ACC112 (cell line): ENCODE measurements around the gene HARBI1.

ENCODE experiments used
- H2AFZ ChIP-seq: fragments of 200-600 bp; sonication (generic); one replicate; pipeline ENCODE4 v1.6.0; 2017; ENCODE audit warnings: antibody characterized with exemption, low read length; ENCODE audit not compliant: unreplicated experiment
- H3K27ac ChIP-seq: fragments of 200-600 bp; sonication (generic); 2 replicates; pipeline ENCODE4 v1.5.1; 2014; ENCODE audit warnings: low read depth, mild to moderate bottlenecking, antibody characterized with exemption, low read length, moderate library complexity
- H3K27me3 ChIP-seq: fragments of 200-600 bp; sonication (generic); 2 replicates; pipeline ENCODE4 v1.6.1; 2014; ENCODE audit warnings: mild to moderate bottlenecking, antibody characterized with exemption, low read length, moderate library complexity, mixed read lengths; ENCODE audit not compliant: insufficient read depth
- H3K36me3 ChIP-seq: fragments of 200-600 bp; sonication (generic); 2 replicates; pipeline ENCODE4 v1.6.1; 2016; ENCODE audit warnings: mild to moderate bottlenecking, antibody characterized with exemption, low read length, moderate library complexity, mixed read lengths; ENCODE audit not compliant: insufficient read depth
- H3K4me1 ChIP-seq: fragments of 200-600 bp; sonication (generic); one replicate; pipeline ENCODE4 v1.6.1; 2016; ENCODE audit warnings: low read length, mixed read lengths; ENCODE audit not compliant: insufficient read depth, unreplicated experiment, control insufficient read depth
- H3K4me3 ChIP-seq: fragments of 200-600 bp; sonication (generic); 2 replicates; pipeline ENCODE4 v1.5.1; 2014; ENCODE audit warnings: mild to moderate bottlenecking, low read depth, low read length
- H3K79me2 ChIP-seq: fragments of 200-600 bp; sonication (generic); one replicate; pipeline ENCODE4 v1.6.0; 2016; ENCODE audit warnings: low read length; ENCODE audit not compliant: control insufficient read depth, unreplicated experiment, insufficient read depth

Gene HARBI1

DNA sequence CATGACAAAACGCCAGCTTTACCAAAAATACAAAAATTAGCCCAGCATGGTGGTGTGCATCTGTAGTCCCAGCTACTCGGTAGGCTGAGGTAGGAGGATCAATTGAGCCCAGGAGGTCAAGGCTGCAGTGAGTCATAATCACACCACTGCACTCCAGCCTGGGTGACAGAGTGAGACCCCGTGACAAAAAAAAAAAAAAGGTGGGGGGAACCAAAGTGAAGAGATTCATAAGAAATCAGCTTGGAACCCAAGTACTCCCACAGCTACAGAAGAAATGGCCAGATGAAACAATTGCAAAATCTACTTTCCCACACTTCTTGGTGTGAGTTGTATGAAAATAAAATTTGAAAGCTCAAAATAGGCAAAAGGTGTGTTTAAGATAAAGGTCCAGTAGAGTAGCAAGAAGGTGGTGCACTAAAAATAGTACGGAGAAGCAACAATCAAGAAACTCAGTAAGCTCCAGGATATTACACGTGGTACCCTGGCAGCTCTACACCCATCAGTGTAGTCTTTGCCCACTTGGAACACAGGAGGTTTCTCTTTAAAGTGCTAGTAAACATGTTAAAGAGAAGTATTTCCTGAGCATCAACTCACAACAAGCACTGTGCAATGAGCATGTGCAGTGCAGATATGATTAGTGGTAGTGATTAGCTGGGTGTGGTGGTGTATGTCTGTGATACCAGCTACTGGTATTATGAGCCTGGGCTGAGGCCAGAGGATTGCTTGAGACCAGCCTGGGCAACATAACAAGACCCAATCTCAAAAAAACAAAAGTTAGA, 5.3 kb downstream of the HARBI1 start:
- no peaks in the 10 kb centered on the region for H3K27me3 ChIP-seq
- no peak overlapping the region for H3K4me3 ChIP-seq
- no peaks in the 10 kb centered on the region for H3K36me3 ChIP-seq
- H3K27ac ChIP-seq = no peak overlapping the region
- peaks cover 14% of the 10 kb centered on the region for H3K4me1 ChIP-seq
- H2AFZ ChIP-seq = no peak overlapping the region
- H3K79me2 ChIP-seq = no peaks in the 10 kb centered on the region

DNA sequence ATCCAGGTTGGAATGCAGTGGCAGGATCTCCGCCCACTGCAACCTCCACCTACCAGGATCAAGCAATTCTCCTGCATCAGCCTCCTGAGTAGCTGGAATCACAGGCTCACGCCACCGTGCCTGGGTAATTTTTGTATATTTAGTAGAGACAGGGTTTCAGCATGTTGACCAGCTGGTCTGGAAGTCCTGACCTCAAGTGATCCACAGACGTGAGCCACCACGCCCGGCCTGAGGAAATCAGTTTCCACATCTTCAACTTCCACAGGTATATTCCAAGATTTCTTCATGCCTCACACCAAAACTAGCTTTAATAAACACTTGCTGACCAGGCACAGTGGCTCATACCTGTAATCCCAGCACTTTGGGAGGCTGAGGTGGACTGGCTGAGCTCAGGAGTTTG, 7.6 kb downstream of the HARBI1 start:
- H3K27me3 ChIP-seq = no peaks in the 10 kb centered on the region
- H3K79me2 ChIP-seq = no peaks in the 10 kb centered on the region
- no peak overlapping the region for H3K4me3 ChIP-seq
- peaks cover 5% of the 10 kb centered on the region for H3K4me1 ChIP-seq
- H2AFZ ChIP-seq = no peak overlapping the region
- no peaks in the 10 kb centered on the region for H3K36me3 ChIP-seq
- H3K27ac ChIP-seq = no peak overlapping the region

GRCh38 chr11:46607516-46607915, 9.5 kb downstream of the HARBI1 start:
- Histone ChIP-seq H3K4me3 (no peak overlapping the region), H3K27ac (no peak overlapping the region), H3K4me1 (peaks cover 5% of the 10 kb centered on the region), H2AFZ (no peak overlapping the region), H3K36me3 (no peaks in the 10 kb centered on the region), H3K79me2 (no peaks in the 10 kb centered on the region), H3K27me3 (no peaks in the 10 kb centered on the region)

- H3K27me3 ChIP-seq = no peaks in the 10 kb centered on the region
- no peaks in the 10 kb centered on the region for H3K79me2 ChIP-seq
- H3K4me1 ChIP-seq = no peaks in the 10 kb centered on the region
- H3K4me3 ChIP-seq = no peak overlapping the region
- no peak overlapping the region for H3K27ac ChIP-seq
- H2AFZ ChIP-seq = no peak overlapping the region
- no peaks in the 10 kb centered on the region for H3K36me3 ChIP-seq
These were observed 12.2 kb downstream of the HARBI1 start for GRCh38 chr11:46604796-46605195.

DNA sequence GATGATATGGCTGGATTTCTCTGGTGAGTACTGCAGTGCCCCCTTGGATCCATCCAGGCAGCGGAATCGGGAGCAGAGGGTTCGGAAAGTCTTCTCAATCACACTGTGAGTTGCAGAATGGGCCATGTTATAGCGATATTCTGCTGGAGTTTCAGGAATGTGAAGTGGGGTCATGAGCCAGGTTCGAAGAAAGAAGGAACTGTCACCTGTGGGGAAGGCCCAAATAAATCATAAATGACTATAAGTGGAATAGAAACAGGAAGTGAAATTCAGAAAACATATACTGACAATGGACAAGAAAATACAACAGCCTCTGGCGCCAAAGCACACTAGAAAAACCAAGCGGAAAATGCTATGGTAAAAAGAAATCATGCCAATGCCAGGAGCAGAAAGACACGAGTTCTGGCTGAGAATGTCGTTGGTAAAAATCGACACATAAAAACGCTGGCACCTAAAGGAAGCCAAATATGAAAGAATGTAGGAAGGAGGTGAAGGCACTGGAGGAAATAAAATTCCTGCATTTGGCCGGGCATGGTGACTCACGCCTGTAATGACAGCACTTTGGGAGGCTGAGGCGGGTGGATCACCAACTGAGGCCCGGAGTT, 13.2 kb downstream of the HARBI1 start:
- Histone ChIP-seq H3K36me3 (no peaks in the 10 kb centered on the region), H3K79me2 (no peaks in the 10 kb centered on the region), H3K27me3 (no peaks in the 10 kb centered on the region), H3K27ac (no peak overlapping the region), H3K4me1 (no peaks in the 10 kb centered on the region), H3K4me3 (no peak overlapping the region), H2AFZ (no peak overlapping the region)

GRCh38 chr11:46601129-46601528, 15.9 kb downstream of the HARBI1 start:
- Histone ChIP-seq H3K27me3 (no peaks in the 10 kb centered on the region), H3K36me3 (no peaks in the 10 kb centered on the region), H3K79me2 (no peaks in the 10 kb centered on the region), H3K4me1 (no peaks in the 10 kb centered on the region), H2AFZ (no peak overlapping the region), H3K27ac (no peak overlapping the region), H3K4me3 (no peak overlapping the region)

GRCh38 chr11:46600194-46600960, 16.6 kb downstream of the HARBI1 start:
- Histone ChIP-seq H3K79me2 (no peaks in the 10 kb centered on the region), H3K27me3 (no peaks in the 10 kb centered on the region)

GRCh38 chr11:46599340-46600193, 17.5 kb downstream of the HARBI1 start:
- H3K27me3 ChIP-seq = no peaks in the 10 kb centered on the region
- no peak overlapping the region for H3K27ac ChIP-seq
- H3K36me3 ChIP-seq = no peaks in the 10 kb centered on the region
- H3K4me3 ChIP-seq = no peak overlapping the region
- H2AFZ ChIP-seq = no peak overlapping the region
- H3K4me1 ChIP-seq = peaks cover 2% of the 10 kb centered on the region
- no peaks in the 10 kb centered on the region for H3K79me2 ChIP-seq

More at GRCh38 chr11:46600194-46600960, 16.6 kb downstream of the HARBI1 start:
- H3K4me3 ChIP-seq = no peak overlapping the region
- H3K4me1 ChIP-seq = no peaks in the 10 kb centered on the region
- H3K27ac ChIP-seq = no peak overlapping the region
- H2AFZ ChIP-seq = no peak overlapping the region
- H3K36me3 ChIP-seq = no peaks in the 10 kb centered on the region

DNA sequence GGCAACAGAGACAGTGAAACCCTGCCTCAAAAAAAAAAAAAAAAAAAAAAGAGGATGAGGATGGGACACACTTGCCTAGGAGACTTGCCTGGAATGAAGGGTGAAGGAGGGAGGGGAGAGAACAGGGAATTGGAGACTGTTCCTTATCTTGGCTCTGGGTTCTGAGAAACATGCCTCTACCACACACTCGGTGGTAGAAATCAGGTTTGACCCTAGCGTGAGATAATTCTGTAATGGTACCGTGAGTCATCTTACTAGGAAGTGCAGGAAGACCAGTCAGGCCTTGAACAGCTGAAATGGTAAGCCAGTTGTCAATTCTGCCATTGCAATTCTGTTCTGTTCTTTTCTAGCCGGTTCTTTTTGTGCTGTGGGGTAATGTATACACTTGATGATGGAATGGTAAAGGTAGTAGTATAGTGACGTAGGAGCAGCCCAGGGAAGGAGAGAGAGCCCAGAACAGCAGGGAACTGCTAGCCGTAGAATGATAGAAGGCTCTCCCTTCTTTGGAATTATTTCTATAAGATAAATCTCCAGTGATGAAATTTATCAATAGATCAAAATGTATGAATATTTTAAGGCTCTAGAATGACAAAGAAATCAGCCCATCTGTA, 19.3 kb downstream of the HARBI1 start:
- no peak overlapping the region for H3K27ac ChIP-seq
- H3K79me2 ChIP-seq = peaks cover 10% of the 10 kb centered on the region
- H3K27me3 ChIP-seq = no peaks in the 10 kb centered on the region
- peaks cover 9% of the 10 kb centered on the region for H3K4me1 ChIP-seq
- H3K36me3 ChIP-seq = no peaks in the 10 kb centered on the region
- no peak overlapping the region for H2AFZ ChIP-seq
- H3K4me3 ChIP-seq = no peak overlapping the region

DNA sequence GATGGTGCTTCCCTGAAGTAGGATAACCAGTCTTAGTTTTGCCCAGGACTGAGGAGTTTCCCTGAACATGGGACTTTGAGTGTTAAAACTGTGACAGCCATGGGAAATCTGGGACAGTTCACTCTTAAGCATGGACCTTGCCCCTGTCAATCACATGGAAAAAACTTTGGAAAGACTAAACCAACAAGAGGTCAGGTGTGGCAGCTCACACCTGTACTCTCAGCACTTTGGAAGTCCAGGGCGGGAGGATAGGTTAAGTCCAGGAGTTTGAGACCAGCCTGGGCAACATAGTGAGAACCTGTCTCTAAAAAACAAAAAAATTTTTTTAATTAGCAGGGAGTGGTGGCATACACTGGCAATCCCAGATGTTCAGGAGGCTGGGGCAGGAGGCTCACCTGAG, 19.9 kb downstream of the HARBI1 start:
- H3K36me3 ChIP-seq = no peaks in the 10 kb centered on the region
- no peak overlapping the region for H3K27ac ChIP-seq
- no peak overlapping the region for H3K4me3 ChIP-seq
- peaks cover 16% of the 10 kb centered on the region for H3K79me2 ChIP-seq
- H2AFZ ChIP-seq = no peak overlapping the region
- H3K4me1 ChIP-seq = peaks cover 13% of the 10 kb centered on the region
- no peaks in the 10 kb centered on the region for H3K27me3 ChIP-seq
